Caco-2 (cell line): ENCODE measurements around the gene CTIF. TPM values are rescaled to one million over a fixed set of nuclear protein-coding genes. Genes with fewer than 3 reads are reported as not detected.

ENCODE experiments used
- BruUV-seq: library from RNA; stranded (reverse); fragments of 400-500 nt; replicated peaks from 2 replicates; lab custom pipeline; 2021; lab: Mats Ljungman, UMichigan
- CTCF ChIA-PET: fragments of 300-600 bp; sonication (Branson Sonifier 250); formaldehyde crosslinking; loops from one replicate; lab custom pipeline; 2022; ENCODE audit warnings: antibody characterized with exemption; lab: Charles Lee
- POLR2A ChIA-PET: fragments of 300-600 bp; sonication (Branson Sonifier 250); formaldehyde crosslinking; loops from one replicate; lab custom pipeline; 2022; ENCODE audit warnings: antibody characterized with exemption; lab: Charles Lee
- DNase-seq, 2 experiments: peaks; one replicate each; pipeline versions ENCODE4 v3.0.0 to v3.0.0-alpha.2; 2020 to 2022
- H3K27me3 ChIP-seq: replicated peaks from 2 replicates; pipeline ENCODE4 v1.6.0; 2011; ENCODE audit warnings: low read length; ENCODE audit not compliant: control insufficient read depth, insufficient read depth
- H3K36me3 ChIP-seq: 2 replicates; pipeline ENCODE4 v1.5.1; 2011; ENCODE audit warnings: low read length; ENCODE audit not compliant: control insufficient read depth, insufficient read depth
- H3K4me1 ChIP-seq: fragments of 250-450 bp; sonication (Bioruptor Pico); 2 replicates; pipeline ENCODE4 v1.5.1; 2020; ENCODE audit warnings: mild to moderate bottlenecking
- H3K4me3 ChIP-seq: 2 replicates; pipeline ENCODE4 v1.5.1; 2011; ENCODE audit warnings: low read depth, mild to moderate bottlenecking, control low read depth, low read length
- H3K9me3 ChIP-seq: fragments of 250-450 bp; sonication (Bioruptor Pico); 2 replicates; pipeline ENCODE4 v1.5.1; 2020; ENCODE audit warnings: mild to moderate bottlenecking, moderate library complexity
- H3K27ac Mint-ChIP-seq: one replicate; pipeline ENCODE4 v1.8.0; 2022; ENCODE audit warnings: mixed read lengths; ENCODE audit not compliant: unreplicated experiment
- H3K27me3 Mint-ChIP-seq: one replicate; pipeline ENCODE4 v1.8.0; 2022; ENCODE audit warnings: mixed read lengths; ENCODE audit not compliant: insufficient read depth, unreplicated experiment
- H3K36me3 Mint-ChIP-seq: one replicate; pipeline ENCODE4 v1.8.0; 2022; ENCODE audit warnings: mild to moderate bottlenecking, mixed read lengths; ENCODE audit not compliant: insufficient read depth, unreplicated experiment
- H3K4me1 Mint-ChIP-seq: one replicate; pipeline ENCODE4 v1.8.0; 2022; ENCODE audit warnings: low read depth, mixed read lengths; ENCODE audit not compliant: unreplicated experiment
- H3K4me3 Mint-ChIP-seq: one replicate; pipeline ENCODE4 v1.8.0; 2022; ENCODE audit warnings: mild to moderate bottlenecking, moderate library complexity, mixed read lengths; ENCODE audit not compliant: unreplicated experiment
- H3K9me3 Mint-ChIP-seq: one replicate; pipeline ENCODE4 v1.8.0; 2022; ENCODE audit warnings: mixed read lengths; ENCODE audit not compliant: unreplicated experiment
- CTCF ChIP-seq, 2 experiments: fragments of 200-600 bp in 1 of 2; IDR thresholded peaks; 1 replicate in 1 of 2; 2 replicates in 1 of 2; pipeline versions ENCODE4 v1.5.1 to v1.8.0; 2011 to 2022; ENCODE audit warnings: antibody characterized with exemption in 1 of 2, control low read depth in 1 of 2, inconsistent platforms in 1 of 2, low read depth in 1 of 2, low read length in 1 of 2, mild to moderate bottlenecking in 1 of 2, moderate library complexity in 1 of 2; ENCODE audit not compliant: insufficient read depth in 1 of 2, severe bottlenecking in 1 of 2, unreplicated experiment in 1 of 2
- intact Hi-C: fragments of 100-400 bp; cut with micrococcal nuclease; formaldehyde crosslinking; loops from one replicate; pipeline ENCODE4 v1.10.0; 2022; ENCODE audit not compliant: unreplicated experiment
- total RNA-seq: library from RNA; stranded (reverse); gene quantifications from 2 replicates; pipeline ENCODE4 v1.2.3, GENCODE V29; 2022

CTIF gene
- total RNA-seq, 1 experiment from 2014 or later = 19.9 TPM

GRCh38 chr18:48514786-48515185 lies 24.0 kb upstream of the CTIF start:
- no peaks in the 10 kb centered on the region for H3K4me1 ChIP-seq
- Mint-ChIP-seq H3K27ac (no peak overlapping the region), H3K4me1 (no peaks in the 10 kb centered on the region), H3K27me3 (no peaks in the 10 kb centered on the region), H3K9me3 (no peaks in the 10 kb centered on the region), H3K4me3 (no peak overlapping the region), H3K36me3 (no peaks in the 10 kb centered on the region)
- intact Hi-C loops = no loop called here
- H3K27me3 ChIP-seq = no peaks in the 10 kb centered on the region
- no peak overlapping the region for H3K4me3 ChIP-seq
- CTCF ChIA-PET = no interaction called here
- H3K36me3 ChIP-seq = no peaks in the 10 kb centered on the region
- no TSS peak for BruUV-seq
- no peak for DNase-seq
- POLR2A ChIA-PET = no interaction called here
- no peaks in the 10 kb centered on the region for H3K9me3 ChIP-seq
- no peak for TF ChIP-seq CTCF (IDR thresholded peaks at IDR 0.05; ENCODE audit: insufficient read depth in 1 of 2, low read depth in 1 of 2, low read length in 1 of 2, severe bottlenecking in 1 of 2, unreplicated experiment in 1 of 2)

GRCh38 chr18:48517048-48517447 lies 21.8 kb upstream of the CTIF start:
- no peaks in the 10 kb centered on the region for H3K27me3 Mint-ChIP-seq

GRCh38 chr18:48519431-48520100 lies 19.3 kb upstream of the CTIF start:
- DNase-seq = no peak
- POLR2A ChIA-PET = no interaction called here
- Mint-ChIP-seq H3K4me1 (no peaks in the 10 kb centered on the region), H3K36me3 (no peaks in the 10 kb centered on the region), H3K27me3 (no peaks in the 10 kb centered on the region), H3K9me3 (no peaks in the 10 kb centered on the region), H3K27ac (no peak overlapping the region), H3K4me3 (no peak overlapping the region)
- Histone ChIP-seq H3K36me3 (no peaks in the 10 kb centered on the region), H3K9me3 (no peaks in the 10 kb centered on the region), H3K4me3 (no peak overlapping the region), H3K27me3 (no peaks in the 10 kb centered on the region), H3K4me1 (no peaks in the 10 kb centered on the region)
- CTCF ChIA-PET = no interaction called here
- no TSS peak for BruUV-seq
- intact Hi-C loops = no loop called here
- no peak for TF ChIP-seq CTCF (IDR thresholded peaks at IDR 0.05; ENCODE audit: insufficient read depth in 1 of 2, low read depth in 1 of 2, low read length in 1 of 2, severe bottlenecking in 1 of 2, unreplicated experiment in 1 of 2)

More at GRCh38 chr18:48517048-48517447, 21.8 kb upstream of the CTIF start:
- intact Hi-C loops = no loop called here
- H3K27me3 ChIP-seq = no peaks in the 10 kb centered on the region
- Mint-ChIP-seq H3K4me3 (no peak overlapping the region), H3K36me3 (no peaks in the 10 kb centered on the region), H3K4me1 (no peaks in the 10 kb centered on the region), H3K9me3 (no peaks in the 10 kb centered on the region), H3K27ac (no peak overlapping the region)
- DNase-seq = no peak
- H3K36me3 ChIP-seq = no peaks in the 10 kb centered on the region
- ChIA-PET POLR2A (no interaction called here), CTCF (no interaction called here)
- no peak overlapping the region for H3K4me3 ChIP-seq
- no peaks in the 10 kb centered on the region for H3K4me1 ChIP-seq
- BruUV-seq = no TSS peak
- TF ChIP-seq CTCF (IDR thresholded peaks at IDR 0.05; ENCODE audit: insufficient read depth in 1 of 2, low read depth in 1 of 2, low read length in 1 of 2, severe bottlenecking in 1 of 2, unreplicated experiment in 1 of 2) = no peak
- no peaks in the 10 kb centered on the region for H3K9me3 ChIP-seq
